ENCODE data around the gene SYNJ2. TPM values are rescaled to one million over a fixed set of nuclear protein-coding genes. Genes with fewer than 3 reads are reported as not detected.

SYNJ2 gene
- total RNA-seq, 1 donor from 2014 or later, result 14.2 TPM

DNA sequence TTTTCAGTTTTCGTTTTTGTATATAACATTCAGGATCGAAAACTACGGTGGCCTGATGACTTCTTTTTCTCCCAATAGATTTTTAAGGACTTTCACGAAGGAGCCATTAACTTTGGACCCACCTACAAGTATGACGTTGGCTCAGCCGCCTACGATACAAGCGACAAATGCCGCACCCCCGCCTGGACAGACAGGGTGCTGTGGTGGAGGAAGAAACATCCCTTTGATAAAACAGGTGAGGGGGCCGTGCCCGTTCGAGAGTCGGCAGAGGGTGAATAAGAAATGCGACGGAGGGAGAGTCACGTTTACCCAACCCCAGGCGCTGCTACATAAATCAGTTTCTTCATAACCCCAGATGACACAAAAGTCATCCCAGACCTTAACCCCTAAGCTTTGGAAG is 94.9 kb downstream of the SYNJ2 start:
- DNase-seq (ENCODE audit: low read depth), result no peak

DNA sequence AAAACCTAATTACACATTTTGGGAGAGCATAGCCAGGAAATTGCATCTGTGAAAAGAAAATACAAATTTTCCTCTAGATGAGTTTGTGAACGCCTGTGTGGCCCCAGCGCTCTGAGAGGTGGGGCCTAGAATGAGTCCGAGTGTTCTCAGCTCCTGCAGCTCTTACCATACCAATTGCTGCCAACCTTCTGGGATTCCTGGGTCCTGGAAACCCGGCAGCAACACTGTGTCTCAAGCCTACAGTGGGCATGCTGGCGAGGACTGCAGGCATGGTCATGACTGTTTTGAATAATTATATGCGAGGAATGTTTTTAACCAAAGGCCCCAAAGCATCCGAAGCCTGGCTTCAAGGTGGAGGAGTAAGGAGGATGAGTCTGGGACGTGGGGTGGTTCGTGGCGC is 96.0 kb downstream of the SYNJ2 start:
- no peak for DNase-seq (ENCODE audit: low read depth)

DNA sequence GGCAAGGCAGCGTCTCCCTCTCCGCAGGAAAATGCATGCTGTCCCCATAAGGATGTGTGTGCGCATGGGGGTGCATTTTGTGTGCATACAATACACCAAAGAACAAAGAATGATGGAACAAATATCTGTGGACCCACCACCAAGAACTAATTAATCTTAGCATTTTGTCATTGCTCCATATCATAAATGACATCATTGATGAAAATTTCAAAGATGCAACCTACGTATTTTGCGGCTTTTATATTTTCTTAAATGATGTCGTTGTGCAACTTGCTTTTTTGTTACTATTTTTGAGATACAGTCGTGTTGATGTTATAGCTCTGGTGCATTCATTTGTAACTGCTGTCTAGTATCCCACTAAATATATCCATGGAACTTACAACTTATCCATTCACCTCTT is 96.7 kb downstream of the SYNJ2 start:
- no peak for DNase-seq (ENCODE audit: low read depth)

DNA sequence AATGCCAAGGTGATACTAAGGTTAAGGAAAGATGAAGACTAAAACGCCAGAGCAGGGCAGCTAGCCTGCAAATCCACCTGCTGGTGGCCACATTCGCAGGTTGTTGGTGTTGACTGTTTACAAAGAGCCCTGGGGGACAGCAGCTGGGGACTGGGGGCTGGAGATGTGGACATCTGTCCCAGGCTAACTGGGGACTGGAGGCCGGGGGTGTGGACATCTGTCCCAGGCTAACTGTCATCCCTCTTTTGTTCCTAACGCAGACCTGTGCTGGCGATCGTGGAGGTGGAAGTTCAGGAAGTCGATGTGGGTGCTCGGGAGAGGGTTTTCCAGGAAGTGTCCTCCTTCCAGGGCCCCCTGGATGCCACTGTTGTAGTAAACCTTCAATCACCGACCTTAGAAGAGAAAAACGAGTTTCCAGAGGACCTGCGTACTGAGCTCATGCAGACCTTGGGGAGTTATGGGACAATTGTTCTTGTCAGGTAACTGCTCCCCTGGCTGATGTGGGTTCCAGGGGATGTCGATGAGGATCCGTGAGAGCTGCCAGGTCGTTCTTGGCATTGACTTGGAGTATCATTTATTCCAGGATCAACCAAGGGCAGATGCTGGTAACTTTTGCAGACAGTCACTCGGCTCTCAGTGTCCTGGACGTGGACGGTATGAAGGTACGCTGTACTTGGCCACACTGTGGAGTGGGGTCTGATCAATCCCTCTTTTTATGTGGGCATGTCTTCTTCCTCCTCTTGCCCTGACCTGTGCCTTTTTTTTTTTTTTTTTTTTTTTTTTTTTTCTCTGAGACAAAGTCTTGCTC is 99.4 kb downstream of the SYNJ2 start:
- DNase-seq (ENCODE audit: low read depth), result no peak

DNA sequence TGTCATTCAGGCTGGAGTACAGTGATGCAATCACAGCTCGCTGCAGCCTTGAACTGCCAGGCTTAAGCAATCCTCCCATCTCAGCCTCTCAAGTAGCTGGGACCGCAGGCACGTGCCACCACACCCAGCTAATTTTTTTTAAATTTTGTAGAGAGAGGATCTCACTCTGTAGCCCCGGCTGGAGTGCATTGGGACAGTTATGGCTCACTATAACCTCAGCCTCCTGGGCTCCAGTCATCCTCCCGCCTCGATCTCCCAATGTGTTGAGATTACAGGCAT is 99.9 kb downstream of the SYNJ2 start:
- no peak for DNase-seq (ENCODE audit: low read depth)

DNA sequence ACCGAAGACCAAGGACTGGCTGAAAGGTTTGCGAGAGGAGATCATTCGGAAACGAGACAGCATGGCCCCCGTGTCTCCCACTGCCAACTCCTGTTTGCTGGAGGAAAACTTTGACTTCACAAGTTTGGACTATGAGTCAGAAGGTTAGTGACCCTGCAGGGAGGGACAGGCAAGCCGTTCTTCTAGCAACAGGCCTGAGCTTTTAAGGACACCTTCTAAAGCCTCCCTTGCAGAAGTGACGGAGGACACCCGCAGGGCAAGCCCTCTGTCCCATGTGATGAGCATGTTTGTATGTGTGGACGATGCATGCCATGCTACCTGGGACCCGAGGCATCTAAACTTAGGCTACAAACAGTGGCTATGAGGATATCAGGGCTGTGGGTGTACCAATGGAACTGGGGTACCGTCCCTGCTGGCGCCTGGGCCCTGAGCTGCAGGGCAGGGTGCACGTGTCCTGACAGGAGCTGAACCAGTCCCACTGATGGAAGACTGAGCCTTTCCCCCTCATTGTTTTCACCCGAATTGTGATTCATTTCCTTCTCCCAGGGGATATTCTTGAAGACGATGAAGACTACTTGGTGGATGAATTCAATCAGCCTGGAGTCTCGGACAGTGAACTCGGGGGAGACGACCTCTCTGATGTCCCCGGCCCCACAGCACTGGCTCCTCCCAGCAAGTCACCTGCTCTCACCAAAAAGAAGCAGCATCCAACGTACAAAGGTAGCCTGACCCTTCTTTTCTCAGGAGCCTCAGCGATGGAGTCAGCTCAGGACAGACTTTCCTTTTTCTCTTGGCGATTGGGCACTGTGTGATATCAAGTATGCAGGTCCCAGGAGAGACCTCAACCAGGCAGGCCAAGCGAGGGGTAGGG is 102.0 kb downstream of the SYNJ2 start:
- DNase-seq (ENCODE audit: low read depth), result no peak

DNA sequence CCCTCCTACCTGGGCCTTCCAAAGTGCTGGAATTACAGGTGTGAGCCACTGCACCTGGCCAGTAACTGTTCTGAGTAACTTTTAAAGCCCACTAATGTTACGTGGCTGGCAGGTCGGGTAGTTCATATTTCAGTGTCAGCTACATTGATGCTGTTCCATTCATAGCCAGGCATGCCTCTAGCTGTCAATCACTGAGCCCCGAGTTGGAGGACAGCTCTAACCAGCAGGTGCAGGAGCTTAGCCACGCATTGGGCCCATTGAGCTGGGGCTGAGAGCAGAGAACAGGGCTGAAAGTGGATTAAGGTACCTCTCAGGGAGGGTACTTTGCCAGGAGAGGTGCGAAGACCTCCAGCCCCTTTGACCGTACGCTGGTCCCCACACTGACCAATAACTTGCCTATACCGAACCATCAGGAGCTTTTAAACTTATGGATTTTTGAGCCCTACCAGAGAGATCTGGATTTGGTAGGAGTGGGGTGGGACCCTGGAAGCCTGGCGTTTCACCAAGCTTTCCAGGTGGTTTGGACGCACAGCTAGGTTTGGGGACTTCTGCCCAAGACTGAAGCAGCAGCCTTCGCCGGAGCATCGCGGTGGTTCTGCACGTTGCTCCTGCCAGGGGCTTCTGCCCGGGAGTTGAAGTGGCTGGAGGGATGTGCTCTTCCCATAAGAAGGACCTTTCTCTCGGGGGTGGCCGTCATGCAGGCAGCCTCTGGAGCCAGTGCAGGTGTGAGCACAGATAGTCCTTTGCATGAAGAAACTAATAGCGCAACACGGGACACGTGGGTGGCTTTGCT is 103.8 kb downstream of the SYNJ2 start:
- no peak for DNase-seq (ENCODE audit: low read depth)

DNA sequence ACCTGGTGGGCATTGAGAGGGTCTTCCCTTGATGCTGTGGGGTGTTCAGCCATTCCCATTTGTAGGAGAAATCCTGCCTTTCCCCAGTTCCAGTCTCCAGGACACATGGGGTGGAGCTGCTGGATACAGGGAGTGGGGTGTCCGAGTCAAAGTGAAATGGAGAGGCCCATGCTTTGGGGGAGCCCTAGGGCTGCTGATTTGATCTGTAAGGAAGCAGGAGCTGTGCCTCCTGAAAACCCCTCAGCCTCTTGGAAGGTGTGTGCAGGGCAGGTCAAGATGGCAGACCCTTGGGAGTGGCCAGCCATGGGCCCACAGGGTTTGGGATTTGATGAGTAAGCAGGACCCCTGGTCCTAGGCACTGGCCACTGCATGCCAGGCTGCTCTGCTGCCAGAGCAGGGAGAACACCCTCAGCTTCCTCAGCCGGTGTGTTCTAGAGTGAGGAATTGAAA is 104.4 kb downstream of the SYNJ2 start:
- no peak for DNase-seq (ENCODE audit: low read depth)

DNA sequence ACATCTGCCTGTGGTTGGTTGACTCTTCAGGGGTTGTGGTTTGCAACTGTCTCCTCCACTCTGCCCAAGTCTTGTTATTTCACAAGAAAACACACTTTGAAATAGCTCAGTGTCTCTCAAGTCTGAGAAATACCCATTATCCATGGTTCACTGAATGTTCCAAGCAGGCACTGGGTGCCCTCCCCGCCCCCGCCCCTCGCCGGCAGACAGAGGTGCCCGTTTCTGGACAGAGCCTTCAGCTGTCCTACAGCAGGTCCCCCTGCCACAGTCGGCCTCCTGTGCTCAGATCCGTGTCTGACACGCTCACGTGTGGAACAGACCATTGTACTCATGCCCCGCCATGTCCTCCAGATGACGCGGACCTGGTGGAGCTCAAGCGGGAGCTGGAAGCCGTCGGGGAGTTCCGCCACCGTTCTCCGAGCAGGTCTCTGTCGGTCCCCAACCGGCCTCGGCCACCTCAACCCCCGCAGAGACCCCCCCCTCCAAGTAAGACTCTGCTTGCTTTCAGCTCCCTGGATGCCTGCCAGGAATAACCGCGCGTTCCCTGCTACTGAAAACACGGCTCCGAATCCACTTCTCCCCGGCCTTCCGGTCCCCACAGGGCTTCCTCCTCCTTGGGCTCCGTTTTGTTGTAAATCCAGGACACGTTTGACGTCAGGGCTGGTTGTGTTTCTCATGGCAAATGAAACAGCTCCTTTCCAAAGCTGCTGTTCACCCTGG is 105.0 kb downstream of the SYNJ2 start:
- DNase-seq (ENCODE audit: low read depth), result no peak

DNA sequence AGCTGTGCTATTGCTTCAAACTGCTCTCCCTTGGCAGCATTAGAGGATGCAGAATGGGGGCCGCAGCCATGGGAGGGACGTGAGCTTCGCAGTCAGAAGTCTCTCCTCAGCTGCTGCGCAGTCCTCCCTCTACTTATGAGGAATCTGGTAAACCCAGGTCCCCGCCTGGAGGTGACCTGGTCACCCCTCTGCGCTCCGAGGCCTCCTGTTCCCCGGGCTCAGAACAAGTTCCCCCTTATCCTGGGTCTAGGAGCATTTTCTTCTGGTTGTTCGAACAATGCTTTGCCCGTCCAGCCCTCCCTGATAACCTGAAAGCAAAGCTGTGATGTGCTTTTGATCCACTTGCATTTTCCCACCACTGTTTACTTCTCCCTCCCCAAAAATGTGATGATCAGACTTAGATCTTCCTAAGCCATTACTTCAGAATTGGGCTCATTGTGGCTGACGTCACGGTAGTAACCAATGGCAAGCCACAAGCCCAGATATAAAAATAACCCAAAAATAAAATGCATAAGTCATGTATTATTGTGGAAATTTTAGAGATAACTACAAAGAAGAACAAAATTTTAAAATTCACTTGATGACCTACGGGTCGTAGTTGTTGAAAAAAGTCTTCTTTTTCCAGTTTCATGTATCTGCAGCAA is 105.7 kb downstream of the SYNJ2 start:
- no peak for DNase-seq (ENCODE audit: low read depth)

DNA sequence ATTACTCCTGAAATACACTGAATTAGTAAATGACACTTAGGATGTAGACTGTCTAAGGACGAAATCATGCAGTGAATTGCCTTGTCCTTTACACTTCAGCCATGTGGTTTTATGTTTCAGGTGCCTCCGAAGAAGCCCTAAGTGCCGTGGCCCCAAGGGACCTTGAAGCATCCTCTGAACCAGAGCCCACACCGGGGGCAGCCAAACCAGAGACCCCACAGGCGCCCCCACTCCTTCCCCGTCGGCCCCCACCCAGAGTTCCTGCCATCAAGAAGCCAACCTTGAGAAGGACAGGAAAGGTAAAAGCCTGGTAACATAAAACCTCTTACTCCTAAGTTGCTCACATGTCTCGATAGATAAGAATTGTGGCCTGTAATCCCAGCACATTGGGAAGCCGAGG is 111.1 kb downstream of the SYNJ2 start:
- no peak for DNase-seq (ENCODE audit: low read depth)

DNA sequence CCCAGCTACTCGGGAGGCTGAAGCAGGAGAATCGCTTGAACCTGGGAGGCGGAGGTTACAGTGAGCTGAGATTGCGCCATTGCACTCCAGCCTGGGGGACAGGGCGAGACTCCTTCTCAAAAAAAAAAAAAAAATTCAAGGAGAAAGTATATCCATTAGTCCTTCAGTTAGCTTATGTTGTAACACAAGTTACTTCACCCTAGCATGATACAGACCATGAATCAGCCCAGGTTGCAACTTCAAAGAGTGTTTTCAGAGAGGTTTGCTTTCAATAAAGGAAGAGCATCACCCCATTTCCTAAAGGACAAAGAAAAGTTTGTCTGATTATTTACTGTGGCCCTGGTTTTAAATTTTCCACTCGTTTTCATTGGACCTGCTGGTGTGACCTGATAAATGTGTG is 113.4 kb downstream of the SYNJ2 start:
- DNase-seq (ENCODE audit: low read depth), result no peak

DNA sequence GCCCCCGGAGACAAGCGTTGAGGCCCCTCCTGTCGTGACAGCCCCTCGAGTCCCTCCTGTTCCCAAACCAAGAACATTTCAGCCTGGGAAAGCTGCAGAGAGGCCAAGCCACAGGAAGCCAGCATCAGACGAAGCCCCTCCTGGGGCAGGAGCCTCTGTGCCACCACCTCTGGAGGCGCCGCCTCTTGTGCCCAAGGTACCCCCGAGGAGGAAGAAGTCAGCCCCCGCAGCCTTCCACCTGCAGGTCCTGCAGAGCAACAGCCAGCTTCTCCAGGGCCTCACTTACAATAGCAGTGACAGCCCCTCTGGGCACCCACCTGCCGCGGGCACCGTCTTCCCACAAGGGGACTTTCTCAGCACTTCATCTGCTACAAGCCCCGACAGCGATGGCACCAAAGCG is 114.0 kb downstream of the SYNJ2 start:
- no peak for DNase-seq (ENCODE audit: low read depth)

DNA sequence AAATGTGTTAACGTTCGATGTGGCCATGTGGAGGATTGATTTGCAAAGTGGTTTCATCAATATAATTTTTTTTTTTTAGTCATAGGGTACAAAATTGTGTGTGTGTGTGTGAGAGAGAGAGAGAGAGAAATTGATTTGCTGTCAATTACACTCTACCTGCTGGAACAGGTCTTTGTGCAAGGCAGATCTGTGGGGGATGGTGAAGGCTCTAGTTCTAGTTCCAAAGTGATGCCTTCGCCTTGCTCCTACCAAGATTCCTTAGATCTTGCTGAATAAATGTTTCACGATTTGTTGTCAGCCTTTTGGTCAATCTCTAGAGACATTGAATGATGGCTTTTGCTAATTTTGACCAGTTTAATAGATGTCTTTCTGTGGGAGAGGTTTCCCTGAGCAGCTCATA is 121.6 kb downstream of the SYNJ2 start:
- no peak for DNase-seq (ENCODE audit: low read depth)

DNA sequence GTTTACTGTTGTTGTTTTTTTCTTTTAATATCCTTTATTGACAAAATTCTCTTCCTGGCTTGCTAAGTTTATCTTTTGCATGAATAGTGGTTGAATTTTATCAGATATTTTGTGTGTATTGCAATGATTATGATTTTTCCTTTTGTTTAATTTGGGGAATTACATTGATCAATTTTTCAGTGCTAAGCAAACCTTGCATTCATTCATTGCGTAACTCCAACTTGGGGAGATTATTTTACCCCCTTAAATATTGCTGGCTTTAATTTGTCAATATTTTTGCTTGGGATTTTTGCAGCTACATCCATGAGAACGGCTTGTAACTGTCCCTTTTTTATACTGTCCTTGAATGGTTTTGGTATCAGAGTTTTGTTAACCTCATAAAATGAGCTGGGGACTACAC is 123.0 kb downstream of the SYNJ2 start:
- DNase-seq (ENCODE audit: low read depth), result no peak

DNA sequence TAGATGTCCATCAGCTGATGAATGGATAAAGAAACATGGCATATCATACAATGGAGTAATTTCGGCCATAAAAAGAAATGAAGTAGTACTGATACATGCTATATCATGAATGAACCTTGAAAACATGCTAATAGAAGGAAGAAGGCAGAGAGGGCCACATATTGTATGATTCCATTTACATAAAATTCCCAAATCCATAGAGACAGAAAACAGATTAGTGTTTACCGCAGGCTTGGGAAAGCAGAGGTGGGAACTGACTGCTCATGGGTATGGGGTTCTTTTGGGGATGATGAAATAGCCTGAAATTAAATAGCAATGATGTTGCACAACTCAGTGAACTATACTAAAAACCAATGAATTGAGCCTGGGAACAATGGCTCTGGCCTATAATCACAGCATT is 128.1 kb downstream of the SYNJ2 start:
- DNase-seq (ENCODE audit: low read depth), result no peak

DNA sequence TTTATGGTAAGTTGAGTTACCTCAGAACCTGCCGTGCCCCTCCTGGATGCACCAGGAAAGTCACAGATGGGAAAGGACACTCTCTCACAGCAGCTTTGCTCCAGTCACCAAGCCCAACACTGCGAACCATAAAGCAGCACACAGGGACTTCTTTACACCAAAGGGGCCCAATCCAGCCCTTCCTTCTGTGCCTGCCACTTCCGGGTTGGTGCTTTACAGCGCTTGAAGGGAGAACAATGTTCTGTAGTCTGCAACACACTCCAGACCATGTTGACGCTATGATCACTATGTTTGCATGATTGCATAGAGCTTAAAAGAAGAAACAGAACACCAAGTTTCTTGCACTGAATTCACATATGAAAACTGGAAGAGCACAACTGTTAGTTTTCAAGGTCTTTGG is 129.3 kb downstream of the SYNJ2 start:
- DNase-seq (ENCODE audit: low read depth), result no peak

DNA sequence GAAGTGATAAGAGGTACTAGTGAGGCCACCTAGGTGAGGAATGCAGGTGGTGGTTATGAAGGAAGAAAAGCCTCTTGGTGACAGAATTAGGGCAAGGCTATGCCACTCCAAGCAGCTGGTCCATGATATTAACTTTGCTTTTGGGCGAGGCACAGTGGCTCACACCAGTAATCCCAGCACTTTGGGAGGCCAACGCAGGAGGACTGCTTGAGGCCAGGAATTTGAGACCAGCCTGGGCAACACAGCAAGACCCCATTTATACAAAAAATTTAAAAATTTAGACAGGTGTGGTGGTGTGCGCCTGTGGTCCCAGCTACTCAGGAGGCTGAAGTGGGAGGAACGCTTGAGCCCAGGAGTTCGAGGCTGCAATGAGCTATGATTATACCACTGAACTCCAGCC is 130.3 kb downstream of the SYNJ2 start:
- no peak for DNase-seq (ENCODE audit: low read depth)

DNA sequence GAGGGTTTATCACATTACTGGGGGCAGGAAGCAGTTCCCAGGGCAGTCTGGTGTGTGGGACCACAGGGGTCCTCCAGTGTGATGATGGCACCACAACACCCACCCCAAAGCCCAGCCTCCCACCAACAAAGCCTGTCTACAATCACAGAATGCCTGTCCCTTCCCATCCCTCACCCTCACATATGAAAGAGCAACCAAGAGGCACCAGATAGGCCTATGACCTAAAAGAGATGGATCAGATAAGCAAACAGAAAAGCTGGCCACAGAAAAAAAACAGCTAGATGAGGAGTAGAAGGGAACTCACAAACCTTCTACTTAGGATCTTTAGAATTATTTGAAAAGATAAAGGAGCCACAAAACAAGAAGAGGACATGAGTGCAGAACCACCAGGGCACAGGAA is 132.1 kb downstream of the SYNJ2 start:
- DNase-seq (ENCODE audit: low read depth), result no peak

DNA sequence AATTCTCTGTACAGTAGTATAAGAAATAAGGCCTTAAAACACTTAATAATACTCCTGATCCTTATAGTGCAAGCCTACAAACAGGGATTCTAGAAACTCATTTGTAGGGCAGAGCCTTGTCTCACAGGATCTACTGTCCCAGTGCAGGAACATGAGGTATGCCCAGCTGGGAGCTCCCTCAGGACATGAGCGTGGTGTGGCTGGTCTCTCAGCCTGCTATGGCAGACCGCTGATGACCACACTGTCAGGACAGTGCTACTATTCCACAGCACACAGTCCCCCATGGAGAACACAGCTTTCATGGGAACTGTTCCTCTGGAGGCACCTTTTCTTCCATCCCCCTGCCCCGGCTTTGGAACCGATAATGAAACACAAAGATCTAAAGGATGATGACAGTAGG is 133.4 kb downstream of the SYNJ2 start:
- DNase-seq (ENCODE audit: low read depth), result peak; percentile 60

DNA sequence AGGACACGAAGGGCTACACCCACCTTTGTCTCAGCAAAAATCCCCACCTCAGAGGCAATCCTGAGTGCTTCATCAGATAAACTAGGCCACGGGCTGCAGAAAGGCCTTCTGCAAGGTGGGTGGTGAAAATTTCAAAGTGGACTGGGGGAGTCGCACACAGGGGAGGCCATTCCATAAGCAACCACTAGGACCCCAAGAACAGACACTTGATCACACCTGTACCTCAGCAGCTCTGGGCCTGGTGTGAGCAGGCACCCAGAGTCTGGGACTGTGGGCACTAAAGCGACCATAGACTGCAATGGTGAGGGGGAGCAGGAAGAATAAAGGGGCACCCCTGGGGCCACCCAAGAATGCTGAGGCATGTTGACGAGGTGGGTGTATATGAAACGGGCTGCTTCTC is 133.8 kb downstream of the SYNJ2 start:
- no peak for DNase-seq (ENCODE audit: low read depth)

Measured in myocyte (in vitro differentiated cells).